ENCODE measurements around the gene HRH1. TPM values are rescaled to one million over a fixed set of nuclear protein-coding genes. Genes with fewer than 3 reads are reported as not detected.
"Not testable (repeated sequence)": the region's sequence is repeated elsewhere in the genome, so short reads cannot be mapped to it uniquely, and the experiment has no call there.

The HRH1 gene
- total RNA-seq, 1 donor from 2014 or later = 28.6 TPM

DNA sequence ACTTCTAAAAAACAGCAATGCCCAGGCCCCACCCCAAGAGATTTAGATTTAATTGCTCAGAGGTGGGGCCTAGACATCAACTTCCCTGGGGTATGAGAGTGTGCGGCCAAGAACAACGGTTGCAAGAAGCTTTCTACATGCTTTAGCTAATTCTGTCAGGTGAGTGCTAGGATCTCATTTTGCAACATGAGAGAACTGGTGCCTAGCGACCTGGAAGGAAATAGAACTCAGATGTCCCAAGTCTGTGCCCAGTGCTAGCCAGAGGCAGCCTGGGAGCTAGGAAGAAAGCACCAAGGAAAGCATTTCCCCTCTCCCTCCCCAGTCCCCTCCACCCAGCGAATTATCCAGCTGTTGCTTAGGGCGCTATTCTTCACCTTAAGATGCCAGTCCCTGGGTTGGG is 22.9 kb upstream of the HRH1 start:
- H3K36me3 Mint-ChIP-seq (ENCODE audit: unreplicated experiment) = no peaks in the 10 kb centered on the region
- H3K9me3 Mint-ChIP-seq (ENCODE audit: unreplicated experiment) = no peaks in the 10 kb centered on the region
- peaks cover 15% of the 10 kb centered on the region for H3K4me1 Mint-ChIP-seq (ENCODE audit: unreplicated experiment)
- no peak overlapping the region for H3K4me3 Mint-ChIP-seq (ENCODE audit: unreplicated experiment)
- H3K27ac Mint-ChIP-seq (ENCODE audit: unreplicated experiment) = no peak overlapping the region
- no peak for DNase-seq (ENCODE audit: extremely low spot score, unreplicated experiment)
- no peaks in the 10 kb centered on the region for H3K27me3 Mint-ChIP-seq (ENCODE audit: unreplicated experiment)
- TF ChIP-seq, protein P1, sequence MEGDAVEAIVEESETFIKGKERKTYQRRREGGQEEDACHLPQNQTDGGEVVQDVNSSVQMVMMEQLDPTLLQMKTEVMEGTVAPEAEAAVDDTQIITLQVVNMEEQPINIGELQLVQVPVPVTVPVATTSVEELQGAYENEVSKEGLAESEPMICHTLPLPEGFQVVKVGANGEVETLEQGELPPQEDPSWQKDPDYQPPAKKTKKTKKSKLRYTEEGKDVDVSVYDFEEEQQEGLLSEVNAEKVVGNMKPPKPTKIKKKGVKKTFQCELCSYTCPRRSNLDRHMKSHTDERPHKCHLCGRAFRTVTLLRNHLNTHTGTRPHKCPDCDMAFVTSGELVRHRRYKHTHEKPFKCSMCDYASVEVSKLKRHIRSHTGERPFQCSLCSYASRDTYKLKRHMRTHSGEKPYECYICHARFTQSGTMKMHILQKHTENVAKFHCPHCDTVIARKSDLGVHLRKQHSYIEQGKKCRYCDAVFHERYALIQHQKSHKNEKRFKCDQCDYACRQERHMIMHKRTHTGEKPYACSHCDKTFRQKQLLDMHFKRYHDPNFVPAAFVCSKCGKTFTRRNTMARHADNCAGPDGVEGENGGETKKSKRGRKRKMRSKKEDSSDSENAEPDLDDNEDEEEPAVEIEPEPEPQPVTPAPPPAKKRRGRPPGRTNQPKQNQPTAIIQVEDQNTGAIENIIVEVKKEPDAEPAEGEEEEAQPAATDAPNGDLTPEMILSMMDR (IDR thresholded peaks at IDR 0.05) = no peak

- H3K36me3 Mint-ChIP-seq (ENCODE audit: unreplicated experiment); H3K27me3 Mint-ChIP-seq (ENCODE audit: unreplicated experiment); DNase-seq (ENCODE audit: extremely low spot score, unreplicated experiment); H3K4me3 Mint-ChIP-seq (ENCODE audit: unreplicated experiment); H3K27ac Mint-ChIP-seq (ENCODE audit: unreplicated experiment); H3K9me3 Mint-ChIP-seq (ENCODE audit: unreplicated experiment): not testable (repeated sequence)
- H3K4me1 Mint-ChIP-seq (ENCODE audit: unreplicated experiment) = peaks cover 20% of the 10 kb centered on the region
These were observed 22.4 kb upstream of the HRH1 start for GRCh38 chr3:11131886-11132285.

- H3K27me3 Mint-ChIP-seq (ENCODE audit: unreplicated experiment) = no peaks in the 10 kb centered on the region
- no peaks in the 10 kb centered on the region for H3K36me3 Mint-ChIP-seq (ENCODE audit: unreplicated experiment)
These were observed 21.4 kb upstream of the HRH1 start for GRCh38 chr3:11132861-11133260.

GRCh38 chr3:11134794-11135193 is 19.5 kb upstream of the HRH1 start:
- no peaks in the 10 kb centered on the region for H3K27me3 Mint-ChIP-seq (ENCODE audit: unreplicated experiment)
- TF ChIP-seq, protein P1 (IDR thresholded peaks at IDR 0.05) = no peak
- no peak for DNase-seq (ENCODE audit: extremely low spot score, unreplicated experiment)
- peaks cover 42% of the 10 kb centered on the region for H3K4me1 Mint-ChIP-seq (ENCODE audit: unreplicated experiment)
- no peaks in the 10 kb centered on the region for H3K36me3 Mint-ChIP-seq (ENCODE audit: unreplicated experiment)
- no peak overlapping the region for H3K27ac Mint-ChIP-seq (ENCODE audit: unreplicated experiment)
- no peaks in the 10 kb centered on the region for H3K9me3 Mint-ChIP-seq (ENCODE audit: unreplicated experiment)
- no peak overlapping the region for H3K4me3 Mint-ChIP-seq (ENCODE audit: unreplicated experiment)

More at GRCh38 chr3:11132861-11133260, 21.4 kb upstream of the HRH1 start:
- H3K9me3 Mint-ChIP-seq (ENCODE audit: unreplicated experiment) = no peaks in the 10 kb centered on the region
- TF ChIP-seq, protein P1 (IDR thresholded peaks at IDR 0.05) = no peak
- peak; percentile 48 for DNase-seq (ENCODE audit: extremely low spot score, unreplicated experiment)
- H3K4me3 Mint-ChIP-seq (ENCODE audit: unreplicated experiment) = no peak overlapping the region
- H3K4me1 Mint-ChIP-seq (ENCODE audit: unreplicated experiment) = peaks cover 30% of the 10 kb centered on the region
- H3K27ac Mint-ChIP-seq (ENCODE audit: unreplicated experiment) = no peak overlapping the region

- H3K9me3 Mint-ChIP-seq (ENCODE audit: unreplicated experiment) = no peaks in the 10 kb centered on the region
- no peak for DNase-seq (ENCODE audit: extremely low spot score, unreplicated experiment)
- no peak overlapping the region for H3K4me3 Mint-ChIP-seq (ENCODE audit: unreplicated experiment)
- TF ChIP-seq, protein P1 (IDR thresholded peaks at IDR 0.05) = no peak
- H3K27me3 Mint-ChIP-seq (ENCODE audit: unreplicated experiment) = no peaks in the 10 kb centered on the region
- H3K4me1 Mint-ChIP-seq (ENCODE audit: unreplicated experiment) = peaks cover 51% of the 10 kb centered on the region
- H3K36me3 Mint-ChIP-seq (ENCODE audit: unreplicated experiment) = no peaks in the 10 kb centered on the region
- peak overlapping the region; percentile 97 for H3K27ac Mint-ChIP-seq (ENCODE audit: unreplicated experiment)
These were observed 18.2 kb upstream of the HRH1 start for GRCh38 chr3:11136116-11136515.

All from osteocyte (in vitro differentiated cells).